Vagina (tissue), 2 donors: ENCODE results near the gene RPL18A. TPM values are rescaled to one million over a fixed set of nuclear protein-coding genes. Genes with fewer than 3 reads are reported as not detected.

Experiments used
- DNase-seq, 2 donors: peaks; one replicate each; pipeline ENCODE4 v3.0.0-alpha.2; 2017; ENCODE audit errors: extremely low spot score in 2 of 2
- H3K27ac ChIP-seq: fragments of 200-600 bp; sonication (generic); one replicate; pipeline ENCODE4 v1.5.1; 2019
- H3K27me3 ChIP-seq: fragments of 200-600 bp; sonication (generic); one replicate; pipeline ENCODE4 v1.5.1; 2019
- H3K36me3 ChIP-seq, 2 donors: fragments of 200-600 bp; sonication (generic); one replicate each; pipeline ENCODE4 v1.5.1; 2017 to 2019
- H3K4me1 ChIP-seq: fragments of 200-600 bp; sonication (generic); one replicate; pipeline ENCODE4 v1.5.1; 2019
- H3K4me3 ChIP-seq, 2 donors: fragments of 200-600 bp; sonication (generic); 1 replicate in 1 of 2; 2 replicates in 1 of 2; pipeline ENCODE4 v1.5.1; 2016 to 2019
- H3K9me3 ChIP-seq: fragments of 200-600 bp; sonication (generic); one replicate; pipeline ENCODE4 v1.5.1; 2019
- CTCF ChIP-seq, 3 experiments: fragments of 450-650 bp in 2 of 3; fragments of 200-600 bp in 1 of 3; sonication (generic) in 1 of 3; IDR thresholded peaks; one replicate each; pipeline ENCODE4 v1.5.1; 2017 to 2019; ENCODE audit warnings: antibody characterized with exemption in 3 of 3, mild to moderate bottlenecking in 2 of 3, moderate library complexity in 2 of 3
- POLR2A ChIP-seq, 2 donors: fragments of 450-650 bp; IDR thresholded peaks; one replicate each; pipeline ENCODE4 v1.6.1; 2017; ENCODE audit warnings: antibody characterized with exemption in 2 of 2, mild to moderate bottlenecking in 2 of 2, moderate library complexity in 2 of 2
- POLR2AphosphoS5 ChIP-seq, 2 donors: sonication (generic); formaldehyde crosslinking; IDR thresholded peaks; one replicate each; pipeline ENCODE4 v1.9.0; 2017; ENCODE audit warnings: antibody characterized with exemption in 2 of 2, mild to moderate bottlenecking in 2 of 2, low read depth in 1 of 2; ENCODE audit not compliant: insufficient read depth in 1 of 2
- intact Hi-C: fragments of 100-400 bp; cut with DNase I; formaldehyde crosslinking; loops from one replicate; pipeline ENCODE4 v1.15.1; 2023
- total RNA-seq: library from RNA; depleted of rRNA; stranded (reverse); fragments of >200 nt; gene quantifications from one replicate; pipeline ENCODE4 v1.2.3, GENCODE V29; 2016

The RPL18A gene
- total RNA-seq, 1 donor from 2014 or later: 1,768 TPM

- TF ChIP-seq POLR2A (IDR thresholded peaks at IDR 0.05) (no peak), CTCF (IDR thresholded peaks at IDR 0.05) (no peak), POLR2AphosphoS5 (IDR thresholded peaks at IDR 0.05; ENCODE audit: insufficient read depth in 1 of 2, low read depth in 1 of 2) (no peak)
- H3K36me3 ChIP-seq: no peaks in the 10 kb centered on the region
- intact Hi-C loops: no loop called here
- no peak overlapping the region for H3K27ac ChIP-seq
- no peak for DNase-seq
- H3K4me1 ChIP-seq: peaks cover 14% of the 10 kb centered on the region
- H3K27me3 ChIP-seq: no peaks in the 10 kb centered on the region
- H3K4me3 ChIP-seq: no peak overlapping the region
- no peaks in the 10 kb centered on the region for H3K9me3 ChIP-seq
Observed at GRCh38 chr19:17840019-17840418, 19.7 kb upstream of the RPL18A start.

GRCh38 chr19:17841371-17841809 lies 18.3 kb upstream of the RPL18A start:
- Histone ChIP-seq H3K4me3 (peak overlapping the region; percentile 27 to 35), H3K4me1 (peaks cover 14% of the 10 kb centered on the region), H3K36me3 (no peaks in the 10 kb centered on the region), H3K27me3 (no peaks in the 10 kb centered on the region), H3K9me3 (no peaks in the 10 kb centered on the region), H3K27ac (no peak overlapping the region)
- no peak for DNase-seq
- intact Hi-C loops: no loop called here
- no peak for TF ChIP-seq POLR2A (IDR thresholded peaks at IDR 0.05)
- no peak for TF ChIP-seq POLR2AphosphoS5 (IDR thresholded peaks at IDR 0.05; ENCODE audit: insufficient read depth in 1 of 2, low read depth in 1 of 2)
- TF ChIP-seq CTCF (IDR thresholded peaks at IDR 0.05): no peak

- Histone ChIP-seq H3K27ac (no peak overlapping the region), H3K4me3 (peak overlapping the region; percentile 27 to 35), H3K9me3 (no peaks in the 10 kb centered on the region), H3K4me1 (peaks cover 18% of the 10 kb centered on the region), H3K27me3 (no peaks in the 10 kb centered on the region), H3K36me3 (no peaks in the 10 kb centered on the region)
- DNase-seq: no peak
- peak in 1 of 2 donors; percentile 41 for TF ChIP-seq POLR2AphosphoS5 (IDR thresholded peaks at IDR 0.05; ENCODE audit: insufficient read depth in 1 of 2, low read depth in 1 of 2)
- TF ChIP-seq CTCF (IDR thresholded peaks at IDR 0.05): no peak
- intact Hi-C loops: no loop called here
Observed at GRCh38 chr19:17841810-17842662, 17.7 kb upstream of the RPL18A start.

GRCh38 chr19:17842663-17843291 lies 16.9 kb upstream of the RPL18A start:
- intact Hi-C loops: no loop called here
- Histone ChIP-seq H3K27ac (no peak overlapping the region), H3K36me3 (no peaks in the 10 kb centered on the region), H3K27me3 (no peaks in the 10 kb centered on the region), H3K4me1 (peaks cover 25% of the 10 kb centered on the region), H3K9me3 (no peaks in the 10 kb centered on the region), H3K4me3 (peak overlapping the region; percentile 27 to 35)
- no peak for DNase-seq
- TF ChIP-seq POLR2AphosphoS5 (IDR thresholded peaks at IDR 0.05; ENCODE audit: insufficient read depth in 1 of 2, low read depth in 1 of 2) (no peak), POLR2A (IDR thresholded peaks at IDR 0.05) (no peak), CTCF (IDR thresholded peaks at IDR 0.05) (no peak)
